A549 (cell line): ENCODE results near the gene GGA1.

Experiments
- BCL3 ChIP-seq: fragments of >200 bp; sonication (Bioruptor Twin); formaldehyde crosslinking; IDR thresholded peaks from 3 replicates; pipeline ENCODE4 v1.6.1; 2016
- CHD4 ChIP-seq: fragments of 200-600 bp; sonication (generic); IDR thresholded peaks from 2 replicates; pipeline ENCODE4 v1.6.1; 2016; ENCODE audit warnings: antibody characterized with exemption, mild to moderate bottlenecking, borderline replicate concordance
- CTCF ChIP-seq: fragments of >200 bp; sonication (Bioruptor Twin); formaldehyde crosslinking; IDR thresholded peaks from 3 replicates; pipeline ENCODE4 v1.5.1; 2016
- EP300 ChIP-seq, 2 experiments: fragments of >200 bp; sonication (Bioruptor Twin); formaldehyde crosslinking; IDR thresholded peaks; 2 replicates in 1 of 2; 3 replicates in 1 of 2; pipeline ENCODE4 v1.6.1; 2016 to 2017
- HOXB5 ChIP-seq: fragments of 250-450 bp; sonication (Bioruptor Pico); IDR thresholded peaks from 2 replicates; pipeline ENCODE4 v1.5.0; 2020; ENCODE audit warnings: mild to moderate bottlenecking, moderate library complexity
- JUN ChIP-seq, 2 experiments: fragments of >200 bp; sonication (Bioruptor Twin); formaldehyde crosslinking; IDR thresholded peaks; 2 replicates in 1 of 2; 3 replicates in 1 of 2; pipeline ENCODE4 v1.6.1; 2016 to 2017
- MAX ChIP-seq: IDR thresholded peaks from 2 replicates; pipeline ENCODE4 v1.6.1; 2012
- POLR2A ChIP-seq: IDR thresholded peaks from 2 replicates; pipeline ENCODE4 v1.6.1; 2012; ENCODE audit warnings: mild to moderate bottlenecking, low read length
- POLR2AphosphoS2 ChIP-seq: conservative IDR thresholded peaks from 2 replicates; pipeline ENCODE4 v1.6.1; 2012; ENCODE audit warnings: low read length, improper control_type of control experiment, inconsistent platforms
- RARB ChIP-seq: fragments of 250-450 bp; sonication (Bioruptor Pico); IDR thresholded peaks from 2 replicates; pipeline ENCODE4 v1.8.0; 2021; ENCODE audit warnings: mild to moderate bottlenecking, moderate library complexity
- RFX5 ChIP-seq: fragments of 450-650 bp; IDR thresholded peaks from 2 replicates; pipeline ENCODE4 v1.7.1; 2014; ENCODE audit warnings: antibody characterized with exemption, mild to moderate bottlenecking, moderate library complexity
- TFCP2L1 ChIP-seq: fragments of 250-450 bp; sonication (Bioruptor Pico); IDR thresholded peaks from 2 replicates; pipeline ENCODE4 v1.5.0; 2021; ENCODE audit warnings: mild to moderate bottlenecking

GRCh38 chr22:37565830-37566229 lies 42.8 kb upstream of the GGA1 start:
- TF ChIP-seq EP300 (IDR thresholded peaks at IDR 0.05) (no peak), JUN (IDR thresholded peaks at IDR 0.05) (no peak), RFX5 (no peak), CTCF (no peak), CHD4 (no peak), POLR2A (no peak), HOXB5 (CRISPR knock-in tag) (no peak), BCL3 (no peak), POLR2AphosphoS2 (no peak), TFCP2L1 (CRISPR knock-in tag) (no peak), RARB (CRISPR knock-in tag) (no peak), MAX (no peak)
